Measurements from ENCODE around the gene RAB25. TPM values are rescaled to one million over a fixed set of nuclear protein-coding genes. Genes with fewer than 3 reads are reported as not detected.
A peak's percentile ranks its signal among the peaks of the same experiment; 100 is the strongest.

The RAB25 gene
- total RNA-seq, 1 donor from 2014 or later = 58.0 TPM

DNA sequence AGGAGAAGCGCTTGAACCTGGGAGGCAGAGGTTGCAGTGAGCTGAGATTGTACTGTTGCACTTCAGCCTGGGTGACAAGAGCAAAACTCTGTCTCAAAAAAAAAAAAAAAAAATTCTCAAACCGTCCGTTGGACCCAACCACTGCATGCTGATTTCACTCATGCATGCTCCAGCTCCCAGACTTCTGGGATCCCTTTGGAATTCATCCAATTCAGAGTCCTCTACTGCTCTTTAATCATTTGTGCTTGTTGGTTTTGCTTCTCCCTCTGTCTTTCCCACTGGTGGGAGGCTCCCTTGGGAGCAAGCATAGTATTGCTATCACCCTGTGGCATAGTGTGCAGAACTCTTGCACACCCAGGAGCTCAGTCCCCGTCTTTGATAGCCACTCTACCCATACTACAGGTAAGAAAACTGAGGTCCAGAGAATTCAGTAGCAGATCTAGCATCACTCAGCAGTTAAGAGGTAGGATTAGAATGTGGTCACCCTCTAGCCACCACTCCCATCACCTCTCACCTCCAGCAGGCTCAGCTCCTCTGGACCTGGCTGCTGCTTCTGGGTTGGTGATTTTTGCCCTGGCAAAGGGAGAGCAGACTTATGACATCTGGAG lies 50.5 kb downstream of the RAB25 start:
- TF ChIP-seq, protein P1, sequence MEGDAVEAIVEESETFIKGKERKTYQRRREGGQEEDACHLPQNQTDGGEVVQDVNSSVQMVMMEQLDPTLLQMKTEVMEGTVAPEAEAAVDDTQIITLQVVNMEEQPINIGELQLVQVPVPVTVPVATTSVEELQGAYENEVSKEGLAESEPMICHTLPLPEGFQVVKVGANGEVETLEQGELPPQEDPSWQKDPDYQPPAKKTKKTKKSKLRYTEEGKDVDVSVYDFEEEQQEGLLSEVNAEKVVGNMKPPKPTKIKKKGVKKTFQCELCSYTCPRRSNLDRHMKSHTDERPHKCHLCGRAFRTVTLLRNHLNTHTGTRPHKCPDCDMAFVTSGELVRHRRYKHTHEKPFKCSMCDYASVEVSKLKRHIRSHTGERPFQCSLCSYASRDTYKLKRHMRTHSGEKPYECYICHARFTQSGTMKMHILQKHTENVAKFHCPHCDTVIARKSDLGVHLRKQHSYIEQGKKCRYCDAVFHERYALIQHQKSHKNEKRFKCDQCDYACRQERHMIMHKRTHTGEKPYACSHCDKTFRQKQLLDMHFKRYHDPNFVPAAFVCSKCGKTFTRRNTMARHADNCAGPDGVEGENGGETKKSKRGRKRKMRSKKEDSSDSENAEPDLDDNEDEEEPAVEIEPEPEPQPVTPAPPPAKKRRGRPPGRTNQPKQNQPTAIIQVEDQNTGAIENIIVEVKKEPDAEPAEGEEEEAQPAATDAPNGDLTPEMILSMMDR (IDR thresholded peaks at IDR 0.05) = no peak
- Histone ChIP-seq H3K9me3 (no peaks in the 10 kb centered on the region), H3K36me3 (no peaks in the 10 kb centered on the region), H3K4me3 (no peak overlapping the region), H3K27ac (no peak overlapping the region), H3K27me3 (ENCODE audit: low read depth) (no peaks in the 10 kb centered on the region), H3K4me1 (peaks cover 16% of the 10 kb centered on the region)
- no peak for ATAC-seq
- DNase-seq = no peak
- intact Hi-C loops (cut with DNase I) = no loop called here

DNA sequence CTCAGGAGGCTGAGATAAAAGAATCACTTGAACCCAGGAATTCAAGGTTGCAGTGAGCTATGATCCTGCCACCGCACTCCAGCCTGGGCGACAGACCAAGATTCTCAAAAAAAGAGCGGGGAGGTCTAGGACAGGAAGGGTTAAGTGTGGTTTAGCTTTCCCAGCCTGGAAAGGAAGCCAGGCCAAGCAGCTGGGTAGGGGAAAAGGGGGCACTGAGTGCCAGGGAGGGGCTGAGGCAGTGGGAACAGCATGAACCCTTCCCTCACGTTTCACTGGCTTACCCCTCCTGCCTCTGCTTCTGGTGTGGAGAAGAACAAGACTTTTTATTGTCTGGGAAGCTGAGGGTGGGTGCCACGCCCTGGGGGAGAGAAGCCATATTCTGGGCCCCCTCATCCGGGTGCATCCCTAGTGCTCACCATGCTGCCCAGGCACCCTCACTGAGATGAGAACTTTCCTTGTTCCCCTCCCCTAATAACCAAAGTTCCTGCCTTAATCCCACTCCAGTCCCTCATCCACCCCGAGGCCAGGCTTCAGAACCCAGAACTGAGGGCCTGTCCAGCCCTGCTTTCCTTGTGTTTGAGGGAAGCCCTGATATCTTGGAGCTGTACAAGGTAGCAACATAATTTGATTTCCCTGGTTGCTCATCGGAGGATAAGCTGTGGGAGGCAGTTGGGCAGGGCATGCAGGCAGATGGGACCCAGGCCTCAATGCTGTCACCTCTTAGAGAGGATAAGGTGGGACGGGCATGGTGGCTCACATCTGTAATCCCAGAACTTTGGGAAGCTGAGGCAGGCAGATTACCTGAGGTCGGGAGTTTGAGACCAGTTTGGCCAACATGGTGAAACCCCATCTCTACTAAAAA lies 51.5 kb downstream of the RAB25 start:
- peaks cover 19% of the 10 kb centered on the region for H3K4me1 ChIP-seq
- intact Hi-C loops (cut with DNase I) = no loop called here
- H3K9me3 ChIP-seq = no peaks in the 10 kb centered on the region
- no peaks in the 10 kb centered on the region for H3K36me3 ChIP-seq
- no peak overlapping the region for H3K27ac ChIP-seq
- DNase-seq (no peak), ATAC-seq (no peak)
- H3K4me3 ChIP-seq = no peak overlapping the region
- TF ChIP-seq, protein P1 (IDR thresholded peaks at IDR 0.05) = no peak
- H3K27me3 ChIP-seq (ENCODE audit: low read depth) = no peaks in the 10 kb centered on the region

DNA sequence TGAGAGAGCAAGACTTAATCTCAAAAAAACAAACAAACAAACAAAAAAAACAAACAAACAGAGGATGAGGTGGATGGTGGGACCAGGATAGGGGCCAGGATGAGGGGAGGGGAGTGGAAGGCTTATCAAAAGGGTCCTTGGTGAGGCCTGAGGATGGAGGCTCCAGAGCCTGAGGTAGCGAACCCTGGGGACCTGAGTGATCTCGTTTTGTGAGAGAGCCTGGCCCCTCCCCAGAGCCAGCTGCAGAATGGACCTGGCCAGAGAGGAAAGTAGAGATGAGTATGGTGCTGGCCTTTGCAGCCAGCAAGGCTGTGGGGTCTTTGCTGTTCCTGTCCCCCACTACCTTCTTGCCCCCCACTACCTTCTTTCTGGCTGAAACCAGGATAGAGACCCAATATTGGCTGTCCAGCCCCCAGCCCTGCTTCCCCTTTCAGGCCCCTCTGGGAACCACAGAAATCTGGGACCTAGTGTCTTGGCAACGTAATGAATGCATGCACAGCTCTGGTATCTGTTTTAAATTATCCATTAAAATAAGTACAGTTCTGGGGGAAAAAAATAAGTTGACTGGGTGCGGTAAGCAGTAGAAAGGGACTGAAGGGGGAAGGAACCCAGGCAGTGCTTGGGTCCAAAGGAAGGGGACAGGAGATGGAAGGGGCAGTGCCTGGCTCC lies 52.5 kb downstream of the RAB25 start:
- no peak for ATAC-seq
- intact Hi-C loops (cut with DNase I) = no loop called here
- H3K27me3 ChIP-seq (ENCODE audit: low read depth) = no peaks in the 10 kb centered on the region
- no peaks in the 10 kb centered on the region for H3K36me3 ChIP-seq
- H3K27ac ChIP-seq = peak overlapping the region; percentile 99
- no peaks in the 10 kb centered on the region for H3K9me3 ChIP-seq
- TF ChIP-seq, protein P1 (IDR thresholded peaks at IDR 0.05) = no peak
- H3K4me3 ChIP-seq = no peak overlapping the region
- peaks cover 28% of the 10 kb centered on the region for H3K4me1 ChIP-seq
- no peak for DNase-seq

DNA sequence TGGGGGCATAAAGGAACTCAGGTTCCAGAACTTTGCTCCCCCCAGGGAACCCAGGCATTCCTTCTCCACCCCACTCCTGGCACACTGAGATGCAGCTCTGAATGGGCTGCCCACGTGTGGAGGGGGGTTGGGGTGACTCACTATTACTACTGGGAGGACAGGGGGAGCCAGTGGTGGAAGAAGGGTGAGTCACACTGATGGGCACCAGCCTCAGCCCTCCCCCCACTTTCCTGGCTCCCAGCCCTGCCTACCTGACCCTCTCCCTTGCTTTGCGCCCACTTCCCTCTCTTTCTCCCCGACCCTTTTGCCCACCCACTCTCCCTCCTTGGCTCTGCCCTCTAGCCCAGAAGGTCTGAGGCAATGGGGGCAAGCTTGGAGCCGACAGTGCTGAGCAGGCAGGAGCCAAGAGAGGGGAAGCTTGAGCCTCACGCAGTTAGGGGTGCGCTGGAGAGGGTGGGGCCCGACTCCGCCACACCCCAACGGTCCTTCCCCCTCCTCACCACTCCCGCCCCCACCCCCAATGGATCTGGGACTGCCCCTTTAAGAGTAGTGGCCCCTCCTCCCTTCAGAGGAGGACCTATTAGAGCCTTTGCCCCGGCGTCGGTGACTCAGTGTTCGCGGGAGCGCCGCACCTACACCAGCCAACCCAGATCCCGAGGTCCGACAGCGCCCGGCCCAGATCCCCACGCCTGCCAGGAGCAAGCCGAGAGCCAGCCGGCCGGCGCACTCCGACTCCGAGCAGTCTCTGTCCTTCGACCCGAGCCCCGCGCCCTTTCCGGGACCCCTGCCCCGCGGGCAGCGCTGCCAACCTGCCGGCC lies 53.4 kb downstream of the RAB25 start, which contains the start of gene LMNA:
TSS of gene LMNA (plus strand) at position 611 of the 818 bp plus-strand sequence. CDS start 208 bp downstream, outside the sequence.
- Histone ChIP-seq H3K27ac (peak within 1 kb of the TSS; percentile 99), H3K27me3 (ENCODE audit: low read depth) (no peaks in the 10 kb centered on the region), H3K9me3 (no peaks in the 10 kb centered on the region), H3K4me1 (peaks cover 37% of the 10 kb centered on the region), H3K4me3 (peak within 1 kb of the TSS; percentile 90), H3K36me3 (no peaks in the 10 kb centered on the region)
- intact Hi-C loops (cut with DNase I) = no loop called here
- TF ChIP-seq, protein P1 (IDR thresholded peaks at IDR 0.05) = no peak
- DNase-seq (peak; percentile 93), ATAC-seq (peak; percentile 85 to 93)

Measured in lower lobe of right lung (tissue), 2 donors.